Activated CD8-positive, alpha-beta memory T cell treated with anti-CD3 and anti-CD28 coated beads for 36 hours (primary cell): ENCODE data around the gene C20orf204. TPM values are rescaled to one million over a fixed set of nuclear protein-coding genes. Genes with fewer than 3 reads are reported as not detected.

Experiments
- CTCF ChIA-PET: fragments of 350-600 bp; sonication (Branson Sonifier 250); formaldehyde crosslinking; loops from one replicate; lab custom pipeline; 2021; ENCODE audit warnings: antibody characterized with exemption; lab: Charles Lee
- POLR2A ChIA-PET: fragments of 350-600 bp; sonication (Branson Sonifier 250); formaldehyde crosslinking; loops from one replicate; lab custom pipeline; 2021; ENCODE audit warnings: antibody characterized with exemption; lab: Charles Lee
- total RNA-seq, 2 experiments: library from RNA; stranded (reverse); gene quantifications; one replicate each; pipeline ENCODE4 v1.2.3, GENCODE V29; 2021

Gene C20orf204
- total RNA-seq, 2 experiments from 2014 or later: 2.1 to 2.6 TPM

DNA sequence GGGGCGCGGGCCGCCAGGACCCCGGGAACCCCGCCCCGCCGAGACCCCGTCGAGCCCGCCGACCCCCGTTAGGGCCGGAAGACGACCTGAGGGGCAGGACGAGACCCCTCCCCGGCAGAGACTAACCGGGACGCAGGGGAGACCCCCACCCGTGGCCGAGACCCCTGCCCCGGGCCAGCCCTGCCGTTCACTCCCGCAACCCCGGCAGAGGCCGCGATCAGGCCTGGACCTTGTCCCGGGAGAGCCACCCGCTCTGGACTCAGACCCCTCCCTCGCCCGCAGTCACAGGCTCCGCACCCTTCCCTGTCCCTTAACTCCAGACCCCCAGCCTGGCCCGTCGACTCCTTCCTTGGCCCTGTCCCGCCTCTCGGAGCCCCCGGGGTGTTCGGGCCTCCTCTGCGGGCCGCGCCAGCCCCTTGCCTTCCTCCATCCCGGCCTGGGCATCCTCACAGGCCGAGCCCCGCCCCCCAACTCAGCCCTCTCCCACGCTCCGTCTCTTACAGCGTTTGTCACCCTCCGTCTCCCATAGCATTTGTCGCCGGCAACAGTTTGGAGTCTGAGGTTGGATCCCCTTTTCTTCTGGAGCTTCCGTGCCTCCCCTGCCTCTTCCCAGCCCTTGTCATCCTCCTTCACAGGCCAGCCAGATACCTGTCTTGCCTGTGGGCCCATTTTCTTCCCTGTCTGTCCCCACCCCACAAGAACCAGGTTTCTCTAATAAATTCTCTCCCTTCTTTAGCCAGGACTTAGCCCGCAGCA, 27.6 kb downstream of the C20orf204 start:
- POLR2A ChIA-PET: interaction anchor here (0.6 to 1.5 kb wide), 3 partner anchors 16 to 543 kb away, joined by 4 read pairs; partner anchors contain the start of genes OPRL1, PPDPF, RGS19 and UCKL1
- CTCF ChIA-PET: interaction anchor here (0.7 to 6.7 kb wide), 4 partner anchors 24 to 83 kb away, joined by 3 to 67 read pairs (median 6); partner anchors contain the start of gene PRPF6

DNA sequence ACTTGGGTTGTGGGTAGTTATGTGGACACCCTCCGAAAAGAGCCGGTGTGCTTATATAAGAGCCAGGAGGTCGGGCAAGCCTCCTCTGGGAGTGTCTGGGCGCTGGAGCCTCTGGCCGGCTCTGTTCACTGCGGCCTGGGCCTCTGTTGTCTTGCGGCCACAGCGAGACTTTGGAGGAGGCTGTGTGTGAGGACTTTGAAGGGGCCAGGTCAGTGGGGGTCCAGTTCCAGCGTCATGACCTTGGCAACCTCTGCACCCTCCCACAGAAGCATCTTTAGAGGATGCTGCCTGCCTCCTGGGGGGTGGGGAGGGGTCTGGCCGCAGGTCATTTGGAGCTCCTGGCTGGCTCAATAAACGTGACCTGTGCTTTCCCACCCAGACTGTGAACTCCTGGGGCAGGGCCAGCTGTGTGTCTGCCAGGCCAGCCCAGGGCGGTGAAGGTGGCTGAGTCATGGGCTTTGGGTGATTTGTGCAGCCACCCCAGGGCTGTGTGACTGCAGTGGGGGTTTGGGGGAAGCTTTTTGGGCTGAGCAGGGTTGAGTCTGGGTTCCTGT, 28.2 kb downstream of the C20orf204 start:
- POLR2A ChIA-PET: no interaction called here
- CTCF ChIA-PET: interaction anchor here (1.1 to 1.8 kb wide), 2 partner anchors 26 to 83 kb away, joined by 3 to 9 read pairs; partner anchors contain the start of gene PRPF6

DNA sequence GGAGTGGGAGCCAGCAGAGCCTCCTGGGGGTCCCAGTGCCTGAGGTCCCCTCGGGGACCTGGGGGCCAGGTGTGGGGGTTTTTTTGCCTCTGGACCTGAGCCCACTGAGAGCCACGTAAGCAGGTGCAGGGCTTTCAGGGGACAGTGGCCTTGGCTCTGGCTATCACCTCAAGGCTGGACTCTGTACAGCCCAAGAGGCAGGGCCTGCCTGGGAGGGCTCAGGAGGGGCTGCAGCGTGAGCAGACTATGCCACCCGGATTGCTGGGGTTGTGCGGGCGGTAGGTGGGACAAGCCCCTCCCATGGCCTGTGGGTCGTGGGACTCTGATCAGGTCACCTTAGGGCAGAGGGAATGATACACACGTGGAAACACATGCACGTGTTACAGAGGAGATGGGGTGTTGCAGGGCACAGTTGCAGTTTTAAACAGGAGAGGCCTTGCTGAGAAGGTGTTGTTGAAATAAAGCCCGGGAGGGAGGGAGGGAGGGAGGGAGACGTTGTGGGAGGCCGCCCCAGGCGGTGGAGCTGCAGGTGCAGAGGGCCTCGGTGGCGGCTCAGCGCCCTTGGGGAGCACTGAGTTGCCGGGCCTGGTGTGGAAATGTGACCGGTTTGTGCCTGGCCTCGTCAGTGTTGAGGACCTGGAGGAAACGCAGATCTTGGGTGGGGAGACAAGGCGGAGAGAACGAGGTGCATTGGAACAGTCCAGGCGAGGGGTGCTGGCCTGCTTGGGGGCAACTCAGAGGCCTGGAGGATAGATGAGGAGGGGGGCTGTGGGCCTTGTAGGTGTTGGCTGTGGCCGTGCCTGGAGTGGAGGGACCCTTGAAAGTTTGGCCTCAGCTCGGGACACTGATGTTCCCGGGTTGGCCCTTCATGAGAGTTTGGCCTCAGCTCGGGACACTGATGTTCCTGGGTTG, 29.3 kb downstream of the C20orf204 start:
- ChIA-PET POLR2A (interaction anchor here (0.5 to 1.9 kb wide), 3 partner anchors 12 to 460 kb away, joined by 3 to 5 read pairs (median 3); no protein-coding TSS in a partner anchor), CTCF (interaction anchor here (1.0 to 1.8 kb wide), 3 partner anchors 10 to 85 kb away, joined by 3 to 9 read pairs (median 5); no protein-coding TSS in a partner anchor)

DNA sequence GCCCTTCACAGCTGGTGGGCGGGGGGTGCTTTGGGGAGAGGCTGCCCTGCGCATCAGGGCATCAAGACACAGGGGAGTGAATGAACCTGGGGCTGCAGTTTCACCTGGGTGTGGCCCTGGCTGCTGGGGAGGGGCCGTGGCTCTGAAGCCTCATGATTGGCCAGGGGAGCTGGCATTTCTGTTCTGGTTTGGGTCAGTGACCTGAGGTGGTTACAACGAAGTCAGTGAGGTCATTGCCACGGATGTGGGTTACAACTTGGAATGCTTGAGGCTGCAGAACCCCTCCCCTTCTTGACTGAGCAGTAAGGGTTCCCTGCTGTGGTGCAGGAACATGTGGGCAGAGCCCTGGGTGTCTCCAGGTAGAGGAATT, 30.0 kb downstream of the C20orf204 start:
- ChIA-PET POLR2A (interaction anchor here (0.5 to 1.9 kb wide), 2 partner anchors 11 to 460 kb away, joined by 3 to 5 read pairs; no protein-coding TSS in a partner anchor), CTCF (interaction anchor here (1.0 to 1.7 kb wide), 2 partner anchors 10 to 86 kb away, joined by 3 to 5 read pairs; no protein-coding TSS in a partner anchor)

DNA sequence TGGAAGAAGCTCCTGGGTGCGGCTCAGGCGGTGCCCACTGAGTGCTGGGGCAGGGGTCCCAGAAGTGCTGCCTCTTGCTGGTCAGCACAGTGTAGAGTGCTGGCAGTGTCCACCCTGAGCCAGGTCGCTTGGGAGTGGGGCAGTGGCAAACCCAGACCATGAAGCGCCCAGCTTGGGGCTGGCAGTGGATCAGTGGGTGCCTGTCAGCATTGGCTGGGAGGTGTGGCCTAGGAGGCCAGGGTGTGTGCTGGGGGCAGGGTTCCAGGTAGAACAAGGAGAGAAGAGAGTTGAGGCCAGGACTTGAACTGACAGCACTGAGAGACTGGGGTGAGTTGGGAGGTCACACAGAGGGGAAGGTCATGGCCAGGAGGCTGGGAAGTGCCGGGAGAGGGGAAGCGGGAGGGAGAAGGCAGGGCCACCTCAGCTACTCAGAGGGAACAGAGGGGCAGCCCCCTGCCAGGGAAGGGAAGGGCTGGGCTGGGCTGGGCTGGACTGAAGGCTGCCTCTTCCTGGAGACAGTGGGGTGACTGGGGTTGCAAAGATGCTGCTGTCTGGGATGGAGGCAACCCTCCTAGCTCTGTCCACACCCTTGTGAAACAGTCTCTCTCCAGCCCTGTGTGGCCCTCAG, 31.1 kb downstream of the C20orf204 start:
- ChIA-PET POLR2A (interaction anchor here (1.9 kb wide), 1 partner anchor 10 kb away, joined by 5 read pairs; no protein-coding TSS in a partner anchor), CTCF (interaction anchor here (0.7 to 1.1 kb wide), 3 partner anchors 11 to 53 kb away, joined by 3 to 5 read pairs (median 3); no protein-coding TSS in a partner anchor)

DNA sequence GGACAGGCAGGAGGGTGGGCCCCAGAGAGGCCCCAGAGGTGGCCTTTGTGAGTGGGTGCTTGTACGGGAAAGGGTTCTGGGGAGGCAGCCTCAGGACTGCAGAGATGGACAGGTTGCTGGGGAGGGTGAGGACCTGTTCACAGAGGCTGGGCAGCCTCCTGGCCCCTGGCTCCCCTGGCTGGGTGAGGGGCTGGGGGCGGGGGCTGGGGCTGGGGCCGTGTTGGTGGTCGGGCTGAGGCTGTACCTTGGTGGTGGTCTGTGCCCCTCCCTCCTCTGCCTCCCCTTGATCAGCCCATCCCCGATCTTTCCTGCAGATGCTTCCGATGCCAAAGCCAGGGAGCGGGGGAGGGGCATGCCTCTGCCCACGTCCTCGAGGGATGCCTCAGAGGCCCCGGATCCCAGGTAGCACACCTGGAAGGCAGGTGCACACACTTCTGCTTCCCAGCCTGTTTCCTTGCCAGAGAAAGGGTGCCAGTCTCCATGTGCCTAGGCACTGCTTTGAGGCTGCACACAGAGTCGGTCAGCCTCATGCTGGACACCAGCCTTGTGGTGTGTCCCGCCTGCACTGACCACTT, 31.8 kb downstream of the C20orf204 start:
- CTCF ChIA-PET: interaction anchor here (3.1 kb wide), 1 partner anchor 15 kb away, joined by 12 read pairs; no protein-coding TSS in a partner anchor
- POLR2A ChIA-PET: no interaction called here

DNA sequence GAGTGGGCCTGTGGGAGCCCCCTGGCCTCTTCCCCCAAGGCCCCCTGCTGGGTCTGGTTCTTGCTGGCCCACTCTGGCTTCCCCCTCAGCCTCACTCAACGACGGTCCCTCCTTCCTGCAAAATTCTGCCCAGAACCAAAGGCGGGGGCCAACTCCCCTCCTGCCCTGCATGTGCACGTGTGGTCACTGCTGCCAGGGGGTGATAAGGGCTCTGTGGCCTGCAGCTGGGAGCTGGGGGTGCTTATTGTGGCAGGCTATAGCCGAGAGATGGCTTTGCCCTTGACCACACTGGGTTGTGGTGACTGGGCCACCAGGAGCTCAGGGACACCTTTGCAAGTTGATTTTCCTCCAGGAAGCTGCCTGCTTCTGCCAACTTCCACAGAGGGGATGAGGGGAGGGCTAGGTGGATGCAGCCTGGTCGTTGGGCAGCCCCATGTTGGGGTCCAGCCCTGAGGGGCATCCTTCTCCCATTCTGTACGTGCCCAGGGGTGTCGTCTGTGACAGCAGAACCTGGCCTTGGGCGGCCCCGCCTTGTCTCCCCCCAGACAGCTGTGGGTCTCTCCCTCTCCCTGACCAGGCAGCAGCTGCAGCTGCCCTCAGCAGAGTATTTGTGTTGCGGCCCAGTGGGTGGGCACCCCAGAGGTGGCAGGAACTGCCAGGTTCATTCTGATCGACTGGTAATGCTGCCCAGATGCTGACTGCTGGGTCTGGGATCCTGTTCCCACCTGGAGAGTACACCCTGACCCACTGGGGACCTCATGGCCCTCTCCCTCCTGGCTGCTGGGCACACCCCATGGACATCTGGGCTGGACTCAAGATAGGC, 32.6 kb downstream of the C20orf204 start:
- ChIA-PET POLR2A (interaction anchor here (1.3 kb wide), 1 partner anchor 11 kb away, joined by 3 read pairs; the partner anchor contains the start of genes OPRL1 and RGS19), CTCF (interaction anchor here (1.4 to 3.1 kb wide), 3 partner anchors 10 to 31 kb away, joined by 5 to 12 read pairs (median 6); partner anchors contain the start of gene RGS19)

DNA sequence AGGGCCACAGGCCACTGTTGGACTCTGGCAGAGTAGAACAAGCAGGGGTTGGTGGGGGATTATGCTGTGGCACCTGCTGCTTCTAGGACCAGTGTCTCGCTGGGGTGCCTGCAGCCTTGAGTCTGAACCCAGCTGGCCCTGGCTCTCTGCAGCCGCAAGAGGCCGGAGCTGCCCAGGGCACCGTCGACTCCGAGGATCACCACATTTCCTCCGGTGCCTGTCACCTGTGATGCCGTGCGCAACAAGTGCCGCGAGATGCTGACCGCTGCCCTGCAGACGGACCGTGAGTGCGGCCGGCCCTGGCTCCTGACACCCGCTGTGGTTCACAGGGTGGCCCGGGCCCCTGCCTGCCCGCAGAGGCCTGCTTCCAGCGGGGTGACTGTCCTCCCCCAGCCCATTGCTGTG, 33.2 kb downstream of the C20orf204 start:
- ChIA-PET POLR2A (interaction anchor here (1.3 kb wide), 1 partner anchor 10 kb away, joined by 3 read pairs; the partner anchor contains the start of genes OPRL1 and RGS19), CTCF (interaction anchor here (0.7 to 3.1 kb wide), 5 partner anchors 10 to 92 kb away, joined by 3 to 12 read pairs (median 5); partner anchors contain the start of gene RGS19)

DNA sequence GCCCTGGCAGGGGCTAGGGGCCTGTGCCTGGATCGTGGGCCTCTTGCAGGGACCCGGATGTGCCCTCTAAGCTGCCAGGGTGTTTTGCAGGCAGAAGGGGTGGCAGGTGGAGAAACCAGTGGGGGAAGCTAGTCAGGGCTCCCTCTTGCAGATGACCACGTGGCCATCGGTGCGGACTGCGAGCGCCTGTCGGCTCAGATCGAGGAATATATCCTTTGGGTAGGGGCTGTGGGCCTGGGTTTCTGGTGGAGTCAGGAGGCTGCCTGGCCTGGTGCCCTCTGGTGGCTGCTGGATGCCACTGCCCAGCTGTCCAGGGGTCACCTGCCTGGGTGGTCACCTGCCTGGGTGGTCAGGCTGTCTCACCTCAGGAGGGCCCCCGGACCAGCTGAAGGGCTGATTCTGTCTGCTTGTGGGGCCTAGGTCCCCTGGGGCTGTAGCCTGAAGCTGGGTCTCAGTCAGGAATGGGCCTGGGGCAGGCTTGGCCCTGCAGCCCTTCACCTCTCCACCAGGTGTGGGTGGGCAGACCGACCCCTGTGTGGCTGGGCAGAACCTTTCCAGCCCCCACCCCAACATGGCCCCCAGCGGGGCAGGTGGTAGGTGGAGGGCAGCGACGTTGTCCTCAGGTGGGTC, 33.7 kb downstream of the C20orf204 start:
- ChIA-PET POLR2A (interaction anchor here (1.3 kb wide), 1 partner anchor 10 kb away, joined by 3 read pairs; the partner anchor contains the start of genes OPRL1 and RGS19), CTCF (interaction anchor here (0.7 to 3.1 kb wide), 5 partner anchors 9 to 93 kb away, joined by 3 to 12 read pairs (median 5); partner anchors contain the start of gene RGS19)

DNA sequence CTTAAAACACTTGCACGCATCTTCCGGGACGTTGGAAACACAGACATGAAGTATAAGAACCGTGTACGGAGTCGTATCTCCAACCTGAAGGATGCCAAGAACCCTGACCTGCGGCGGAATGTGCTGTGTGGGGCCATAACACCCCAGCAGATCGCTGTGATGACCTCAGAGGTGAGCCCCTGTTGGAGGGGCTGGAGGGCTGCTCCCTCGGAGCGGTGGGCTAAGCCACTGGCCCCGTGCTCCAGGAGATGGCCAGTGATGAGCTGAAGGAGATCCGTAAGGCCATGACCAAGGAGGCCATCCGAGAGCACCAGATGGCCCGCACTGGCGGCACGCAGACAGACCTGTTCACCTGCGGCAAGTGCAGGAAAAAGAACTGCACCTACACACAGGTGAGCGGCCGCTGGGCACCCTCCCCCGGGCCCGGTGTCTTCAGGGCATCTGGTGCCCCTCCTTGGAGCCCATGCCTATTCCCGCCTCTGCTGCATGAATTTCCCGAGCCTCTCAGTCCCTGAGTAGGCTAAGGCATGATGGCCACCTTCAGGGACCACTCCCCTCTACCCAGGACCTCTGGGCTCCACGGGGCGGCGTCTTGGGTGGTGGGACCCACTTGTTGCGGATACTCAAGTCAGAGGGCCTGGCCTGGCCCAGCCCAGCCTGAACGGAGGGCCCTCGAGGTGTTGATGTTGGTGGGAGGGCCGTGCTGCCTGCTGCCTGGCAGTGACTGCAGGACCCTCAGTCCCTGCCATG, 34.4 kb downstream of the C20orf204 start:
- CTCF ChIA-PET: interaction anchor here (1.0 to 3.1 kb wide), 4 partner anchors 8 to 94 kb away, joined by 3 to 12 read pairs (median 6); partner anchors contain the start of gene RGS19
- POLR2A ChIA-PET: no interaction called here

DNA sequence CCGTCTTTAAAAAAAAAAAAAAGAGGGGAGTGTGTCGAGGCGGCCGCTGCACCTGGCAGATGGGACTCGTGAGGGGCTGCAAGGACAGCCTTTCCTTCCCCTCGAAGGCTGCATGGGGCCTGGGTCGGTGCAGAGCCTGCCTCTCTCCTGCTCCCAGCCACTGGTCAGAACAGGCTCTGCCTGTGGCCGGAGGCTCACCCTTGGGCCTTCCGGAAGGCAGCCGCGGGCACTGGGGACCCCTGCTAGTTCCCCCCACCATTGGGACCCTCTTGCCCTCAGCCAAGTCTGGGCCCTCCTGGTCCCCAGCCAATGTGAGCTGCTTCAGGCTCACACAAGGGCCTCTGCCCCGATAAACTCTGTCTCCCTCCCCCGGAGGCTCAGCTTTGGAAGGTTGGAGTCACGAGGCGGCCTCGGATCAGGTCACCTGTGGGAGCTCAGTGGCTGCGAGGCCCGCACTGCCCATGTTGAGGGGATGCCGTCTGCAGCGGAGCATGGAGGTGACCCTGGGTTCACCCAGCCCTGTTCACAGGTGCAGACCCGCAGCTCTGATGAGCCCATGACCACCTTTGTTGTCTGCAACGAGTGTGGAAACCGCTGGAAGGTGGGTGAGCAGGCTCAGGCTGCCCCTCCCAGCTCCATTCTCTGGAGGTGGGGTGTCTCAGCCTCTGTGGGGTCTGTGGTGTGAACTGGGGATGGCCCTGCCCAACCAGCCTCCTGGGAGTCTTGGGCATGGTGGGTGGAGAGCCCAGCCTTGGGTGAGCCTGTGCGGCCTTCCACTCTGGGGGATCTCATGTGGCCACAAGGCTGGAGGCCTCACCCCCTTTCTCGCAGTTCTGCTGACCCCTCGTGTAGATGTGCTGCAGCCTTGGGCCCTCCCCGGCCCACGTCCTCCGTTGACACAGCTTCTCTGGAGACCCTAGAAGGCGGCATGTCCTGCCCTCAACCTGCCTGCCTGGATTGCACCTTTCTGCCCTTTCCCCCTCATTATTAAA, 35.7 kb downstream of the C20orf204 start:
- ChIA-PET CTCF (interaction anchor here (1.7 kb wide), 1 partner anchor 98 kb away, joined by 3 read pairs; no protein-coding TSS in a partner anchor), POLR2A (no interaction called here)

DNA sequence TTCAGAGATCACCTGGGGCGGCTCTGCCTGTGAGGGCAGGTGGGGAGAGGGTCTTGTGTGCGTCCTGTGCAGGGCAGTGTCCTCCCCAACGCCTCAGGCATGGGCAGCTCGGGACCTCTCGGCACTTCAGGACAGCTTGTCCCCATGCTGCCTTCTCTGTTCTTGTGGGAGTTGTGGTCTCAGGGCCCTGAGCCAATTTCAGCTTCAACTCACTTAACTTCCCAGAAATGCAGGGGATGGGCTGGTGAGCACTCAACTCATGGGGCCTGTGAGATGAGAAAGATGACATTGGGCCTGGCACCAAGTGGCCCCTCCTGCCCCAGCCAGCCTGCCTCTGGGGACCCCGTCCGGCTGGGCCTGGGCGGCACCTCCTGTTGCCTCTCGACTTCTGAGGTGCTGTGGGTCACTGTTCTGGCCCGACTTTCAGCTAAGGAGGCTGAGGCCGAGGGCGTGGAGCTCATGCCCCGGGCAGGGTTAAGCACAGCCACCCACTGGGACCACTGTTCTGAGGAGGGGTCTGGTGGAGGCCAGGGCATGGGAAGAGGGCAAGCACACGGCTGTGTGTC, 36.6 kb downstream of the C20orf204 start:
- ChIA-PET POLR2A (no interaction called here), CTCF (interaction anchor here (1.7 kb wide), 1 partner anchor 99 kb away, joined by 3 read pairs; no protein-coding TSS in a partner anchor)

DNA sequence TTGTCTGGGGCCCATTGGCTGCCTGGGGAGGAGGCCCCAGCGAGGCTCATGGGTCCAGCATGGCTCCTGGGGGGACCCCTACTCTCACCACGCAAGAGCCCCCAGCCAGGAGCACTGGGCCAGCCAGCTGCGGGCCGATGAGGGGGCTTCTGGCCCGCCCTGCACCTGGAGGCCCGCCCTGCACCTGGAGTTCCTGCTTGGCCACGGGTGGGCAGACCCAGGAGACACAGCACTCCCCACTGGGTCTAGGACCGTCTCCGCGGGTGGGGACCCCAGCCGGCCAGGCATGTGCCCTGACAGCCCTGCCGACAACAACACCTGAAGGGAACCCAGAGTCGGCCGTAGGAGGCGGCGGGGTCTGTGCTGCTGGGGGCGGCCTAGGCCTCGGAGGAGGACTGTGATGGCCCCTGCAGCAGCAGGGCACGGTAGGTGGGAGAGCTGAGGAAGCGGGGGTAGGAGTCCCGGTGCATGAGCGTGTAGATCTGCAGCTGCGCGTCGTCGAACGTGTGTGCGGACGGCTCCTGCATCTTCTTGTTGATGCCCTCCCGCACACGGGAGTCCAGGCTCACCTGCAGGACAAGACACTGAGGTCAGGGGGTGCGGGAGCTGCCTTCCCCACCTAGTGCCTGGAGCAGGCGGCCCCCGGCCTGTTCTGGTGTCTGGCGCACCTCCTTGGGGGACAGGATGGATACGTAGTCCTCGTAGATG, 37.6 kb downstream of the C20orf204 start:
- ChIA-PET POLR2A (no interaction called here), CTCF (no interaction called here)
